Measurements from ENCODE around the gene MYO19.
"Not testable (repeated sequence)": the region's sequence is repeated elsewhere in the genome, so short reads cannot be mapped to it uniquely, and the experiment has no call there.

The MYO19 gene

GRCh38 chr17:36498560-36499300, 35.9 kb downstream of the MYO19 start:
- DNase-seq, result no peak

- no peak for DNase-seq
Measured at GRCh38 chr17:36498155-36498554, 36.5 kb downstream of the MYO19 start.

DNA sequence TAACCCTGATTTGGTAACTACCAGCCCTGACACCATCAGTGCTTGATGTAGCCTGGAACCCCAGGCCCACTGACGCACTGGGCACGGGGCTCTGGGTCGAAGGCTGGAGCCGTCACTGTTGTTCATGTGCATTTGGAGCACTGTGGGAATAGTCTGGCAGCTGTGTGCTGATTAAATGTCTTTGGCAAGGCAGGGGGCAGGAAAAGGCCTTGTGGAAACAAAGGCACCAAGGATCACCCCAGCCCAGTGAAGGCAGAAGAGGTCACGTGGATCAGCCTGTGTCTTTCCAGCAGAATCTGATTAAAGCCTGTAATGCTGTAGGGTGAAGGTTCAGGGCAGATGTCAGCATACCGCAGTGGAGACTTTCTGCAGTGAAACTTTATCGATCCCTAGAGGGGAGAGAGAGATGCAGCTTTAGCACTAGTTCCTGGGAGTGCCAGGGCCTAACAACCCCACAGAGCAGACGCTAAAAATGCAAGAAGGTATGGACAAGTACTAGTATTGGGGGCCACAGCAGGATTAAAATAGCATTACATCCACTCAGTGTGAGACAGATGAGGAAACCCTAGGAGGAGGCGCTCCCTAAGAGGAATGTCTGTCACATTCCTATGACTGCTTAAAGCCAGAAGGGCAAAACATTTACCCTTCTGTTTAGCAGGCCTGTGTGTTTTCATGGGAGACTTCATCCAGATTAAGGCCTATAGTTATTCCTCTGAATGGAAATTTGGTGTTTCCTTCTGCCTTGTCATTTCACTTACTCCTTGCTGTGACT, 38.5 kb downstream of the MYO19 start:
- no peak for DNase-seq

DNA sequence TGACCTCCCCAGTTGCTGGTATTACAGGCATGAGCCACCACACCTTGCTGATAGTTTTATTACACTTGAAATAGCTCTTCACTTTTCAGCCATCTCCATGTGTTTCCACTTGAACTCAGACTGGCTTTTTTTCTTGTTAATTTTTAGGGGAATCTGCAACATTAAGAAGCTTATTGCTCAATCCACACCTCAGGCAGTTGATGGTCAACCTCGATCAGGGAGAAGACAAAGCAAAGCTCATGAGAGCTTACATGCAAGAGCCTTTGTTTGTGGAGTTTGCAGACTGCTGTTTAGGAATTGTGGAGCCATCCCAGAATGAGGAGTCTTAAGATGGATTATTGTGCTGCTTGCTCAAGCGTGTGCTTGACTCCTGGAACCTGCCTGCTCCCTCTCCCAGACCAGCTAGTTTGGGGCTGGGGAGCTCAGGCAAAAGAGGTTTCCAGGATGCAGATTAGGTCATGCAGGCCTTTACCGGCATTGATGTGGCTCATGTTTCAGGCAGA, 39.5 kb downstream of the MYO19 start:
- no peak for DNase-seq

DNA sequence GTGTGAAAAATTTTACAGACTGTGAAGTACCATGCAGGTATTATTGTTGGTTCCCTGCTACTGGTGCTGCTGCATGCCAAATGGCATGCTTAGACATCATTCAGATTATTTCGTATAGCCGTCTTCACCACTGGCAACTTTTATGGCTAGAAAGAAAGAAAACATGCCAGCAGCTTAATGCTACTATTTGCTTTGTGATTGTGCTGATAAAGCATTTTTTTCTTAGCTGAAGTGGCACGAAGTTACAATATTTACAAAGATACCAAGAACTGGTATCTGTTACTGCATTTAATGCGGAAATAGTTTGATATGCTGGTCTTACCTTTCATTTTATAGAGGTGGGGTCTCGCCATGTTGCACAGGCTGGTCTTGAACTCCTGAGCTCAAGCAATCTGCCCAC, 40.0 kb downstream of the MYO19 start:
- DNase-seq, result no peak

GRCh38 chr17:36493956-36494355, 40.7 kb downstream of the MYO19 start:
- DNase-seq, result no peak

DNA sequence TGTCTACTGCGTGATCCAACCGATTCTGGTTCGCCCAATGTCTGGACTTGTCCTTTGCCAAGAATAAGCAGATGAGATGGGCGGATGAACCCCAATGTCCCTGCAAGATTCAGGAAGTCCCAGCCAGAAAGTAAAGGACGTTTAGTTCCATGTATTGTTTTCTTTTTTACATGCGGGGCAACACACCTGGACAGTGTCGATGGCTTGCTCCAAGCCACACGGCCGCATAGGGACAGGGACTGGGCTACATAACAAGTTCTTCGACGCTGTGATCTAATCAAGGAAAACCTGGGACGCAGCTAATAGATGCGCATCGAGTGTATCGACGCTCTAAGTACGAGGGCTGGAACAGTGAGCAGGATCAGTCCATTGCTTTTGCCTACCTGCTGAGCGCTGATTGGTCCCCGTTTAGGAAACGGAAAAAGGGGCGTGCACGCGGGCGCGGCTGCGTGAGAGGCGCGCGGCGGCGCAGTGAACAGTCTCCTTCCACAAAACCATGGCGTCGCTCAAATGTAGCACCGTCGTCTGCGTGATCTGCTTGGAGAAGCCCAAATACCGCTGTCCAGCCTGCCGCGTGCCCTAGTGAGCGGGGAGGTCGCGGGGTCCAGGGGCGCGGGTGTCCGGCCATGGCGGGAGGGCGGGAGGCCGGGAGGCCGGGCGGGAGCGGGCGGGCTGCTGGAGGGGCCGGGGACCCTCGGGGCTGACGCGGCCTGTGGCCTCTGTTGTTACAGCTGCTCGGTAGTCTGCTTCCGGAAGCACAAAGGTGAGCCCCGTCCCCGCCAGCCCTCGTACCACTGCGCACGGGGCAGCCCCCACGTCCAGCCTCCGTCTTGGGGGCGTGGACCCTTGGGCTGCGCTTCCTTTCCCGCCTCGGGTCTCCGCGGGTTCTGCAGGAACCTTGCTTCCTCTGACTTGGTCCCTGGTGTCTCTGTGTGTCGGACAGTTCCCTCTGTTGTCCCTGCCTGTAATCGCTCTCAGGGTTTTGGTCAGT, 48.2 kb downstream of the MYO19 start, which contains the start of gene ZNHIT3:
ZNHIT3 (plus strand) TSS at position 478 of the 991 bp plus-strand sequence; CDS start at position 497, 19 bp downstream.
- no peak for DNase-seq

DNA sequence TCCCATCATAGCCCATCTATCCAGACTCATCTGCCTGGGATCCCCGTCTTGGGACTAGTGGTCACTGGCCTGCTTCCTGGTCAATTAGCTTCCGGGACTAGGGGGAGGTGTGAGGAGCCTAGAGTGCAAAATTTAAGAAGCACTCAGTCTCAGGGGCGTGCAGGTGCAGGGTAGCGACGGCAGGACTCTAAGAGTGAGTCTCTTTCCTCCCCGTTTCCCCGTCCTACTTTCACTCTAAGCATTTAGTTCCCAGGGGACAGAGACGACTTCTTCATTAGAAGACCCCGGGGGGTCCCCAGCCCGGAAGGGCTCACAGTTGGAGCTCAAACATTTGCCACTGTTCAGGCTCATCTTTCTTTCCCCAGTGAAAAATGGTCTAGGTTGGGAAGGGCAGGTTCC, 48.9 kb downstream of the MYO19 start:
- no peak for DNase-seq

GRCh38 chr17:36485027-36485426, 49.6 kb downstream of the MYO19 start:
- DNase-seq, result no peak

DNA sequence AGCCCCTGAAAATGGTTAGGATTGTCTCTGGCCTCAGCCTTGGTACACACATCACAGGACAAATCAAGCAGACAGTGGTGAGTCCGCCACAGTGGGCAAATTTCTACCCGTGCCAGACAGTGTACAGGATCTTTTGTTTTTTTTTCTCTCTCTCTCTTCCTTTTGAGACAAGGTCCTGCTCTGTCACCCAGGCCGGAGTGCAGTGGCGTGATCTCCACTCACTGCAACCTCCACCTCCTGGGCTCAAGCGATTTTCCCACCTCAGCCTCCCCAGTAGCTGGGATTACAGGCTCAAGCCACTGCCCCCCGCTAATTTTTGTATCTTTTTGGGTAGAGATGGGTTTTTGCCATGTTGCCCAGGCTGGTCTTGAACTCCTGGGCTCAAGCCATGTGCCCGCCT, 50.6 kb downstream of the MYO19 start:
- not testable (repeated sequence) for DNase-seq

DNA sequence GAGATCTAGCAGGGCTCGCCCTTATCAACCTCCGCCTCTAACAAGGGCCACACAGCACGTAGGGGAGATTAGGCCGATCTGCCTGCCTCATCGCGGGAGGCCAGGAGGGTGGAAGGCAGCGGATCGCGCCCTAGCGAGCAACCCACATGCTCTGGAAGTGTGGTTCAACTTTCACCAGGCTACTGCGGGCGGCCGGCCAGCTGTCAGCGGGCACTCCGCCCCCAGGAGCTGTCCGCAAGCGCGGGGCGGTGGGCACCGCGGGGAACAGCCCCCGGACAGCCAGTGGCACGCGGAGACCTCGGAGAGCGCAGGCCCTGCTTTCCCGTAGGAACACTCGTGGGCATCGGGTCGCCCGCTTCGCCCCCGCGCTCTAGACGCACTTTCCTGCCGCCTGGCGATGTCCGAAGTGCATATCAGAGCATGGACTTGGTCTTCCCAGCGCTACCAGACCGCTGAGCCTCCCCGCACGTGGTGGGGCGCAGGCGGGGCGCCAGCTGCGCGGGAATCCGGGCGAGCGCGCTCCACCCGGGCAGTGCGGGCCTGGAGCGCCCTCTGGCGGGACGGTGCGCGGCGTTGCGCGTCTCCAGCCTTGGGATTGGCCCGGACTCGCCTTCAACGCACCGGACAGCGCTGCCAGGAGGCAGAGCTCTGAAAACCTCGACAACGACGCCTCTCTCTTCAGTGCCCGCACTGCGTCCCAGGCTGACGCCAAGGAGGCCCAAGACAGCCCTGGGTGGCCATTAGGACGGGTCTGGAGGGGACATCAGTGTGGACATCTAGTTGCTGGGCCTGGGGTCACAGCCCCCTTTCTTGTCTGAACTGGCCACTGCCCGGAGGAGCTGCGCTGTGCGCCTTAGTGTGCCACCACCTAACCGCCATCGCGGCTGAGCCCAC, 51.8 kb downstream of the MYO19 start:
- no peak for DNase-seq

DNA sequence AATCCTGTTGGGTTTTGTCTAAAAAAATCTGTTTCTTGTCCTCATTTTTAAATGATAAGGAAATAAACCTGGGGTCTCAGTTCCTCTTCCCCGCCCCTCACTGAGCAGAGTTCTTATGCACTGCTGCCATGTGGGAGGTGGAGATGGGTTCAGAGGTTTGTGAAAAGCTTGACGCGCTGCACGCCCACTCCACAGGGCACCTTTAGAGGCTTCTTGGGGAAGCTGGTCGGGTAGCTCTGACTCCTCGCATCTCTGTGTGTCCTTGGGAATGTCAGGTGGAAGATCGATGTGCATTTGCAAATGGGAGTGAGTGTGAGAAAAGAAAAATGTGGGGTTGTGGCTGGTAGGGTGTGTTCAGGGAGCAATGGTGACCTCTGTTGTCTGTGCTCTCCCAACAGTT, 52.8 kb downstream of the MYO19 start:
- no peak for DNase-seq

GRCh38 chr17:36475346-36475970, 59.2 kb downstream of the MYO19 start:
- no peak for DNase-seq

- no peak for DNase-seq
Measured at GRCh38 chr17:36474571-36474970, 60.1 kb downstream of the MYO19 start.

DNA sequence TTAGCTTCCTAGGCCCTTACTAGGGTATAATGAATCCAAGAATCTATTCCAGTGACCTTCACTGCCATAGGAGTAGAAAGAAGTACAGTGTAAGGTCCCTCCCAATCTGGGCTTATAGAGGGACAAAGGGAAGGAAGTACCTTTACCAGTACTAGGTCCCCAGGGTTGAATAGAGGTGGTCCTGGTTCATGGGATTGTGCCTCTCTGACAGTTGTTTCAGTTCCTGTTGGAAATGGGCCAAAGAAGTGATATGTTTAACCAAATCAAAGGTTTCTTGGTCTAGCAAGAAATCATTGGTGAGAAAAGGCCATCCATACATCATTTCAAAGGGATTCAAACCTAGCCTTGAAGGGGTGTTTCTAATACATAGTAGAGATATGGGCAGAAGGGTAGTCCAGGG, 64.2 kb downstream of the MYO19 start:
- DNase-seq, result no peak

GRCh38 chr17:36469733-36470132, 64.9 kb downstream of the MYO19 start:
- no peak for DNase-seq

- no peak for DNase-seq
Measured at GRCh38 chr17:36468903-36469635, 65.6 kb downstream of the MYO19 start.

DNA sequence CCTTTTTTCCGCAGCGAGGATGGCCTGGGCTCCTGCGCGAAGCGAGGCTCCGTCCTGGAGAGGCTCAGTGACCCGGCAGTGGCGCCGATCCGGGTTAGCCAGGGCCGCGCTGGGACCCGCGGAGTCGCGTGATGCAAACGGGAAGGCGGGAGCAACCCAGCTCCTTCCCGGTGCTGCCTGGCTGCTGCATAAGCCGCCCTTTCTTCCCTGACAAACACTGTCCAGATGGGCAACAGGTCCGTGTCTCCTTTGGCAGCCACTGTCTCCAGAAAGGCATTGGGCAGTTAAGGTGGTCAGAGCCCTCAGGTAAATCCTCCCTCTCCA, 69.9 kb downstream of the MYO19 start:
- DNase-seq, result no peak

- DNase-seq, result no peak
Measured at GRCh38 chr17:36463916-36464764, 70.5 kb downstream of the MYO19 start.

Data from cortex of kidney (tissue), 1 donor.